Coronary artery (tissue), 2 donors: Measurements from ENCODE around the gene EXOSC10.

Experiments
- DNase-seq: peaks from one replicate; pipeline ENCODE4 v3.0.0-alpha.2; 2017; ENCODE audit warnings: low spot score
- H3K27ac ChIP-seq, 2 donors: fragments of 200-600 bp; sonication (generic); one replicate each; pipeline ENCODE4 v1.5.1; 2016 to 2019
- H3K4me3 ChIP-seq: fragments of 200-600 bp; sonication (generic); 2 replicates; pipeline ENCODE4 v1.5.1; 2016; ENCODE audit warnings: mild to moderate bottlenecking, moderate library complexity
- TF ChIP-seq, protein P1 (sequence below): fragments of 200-600 bp; sonication (generic); IDR thresholded peaks from one replicate; pipeline ENCODE4 v1.5.1; 2019; ENCODE audit warnings: antibody characterized with exemption

EXOSC10 gene

DNA sequence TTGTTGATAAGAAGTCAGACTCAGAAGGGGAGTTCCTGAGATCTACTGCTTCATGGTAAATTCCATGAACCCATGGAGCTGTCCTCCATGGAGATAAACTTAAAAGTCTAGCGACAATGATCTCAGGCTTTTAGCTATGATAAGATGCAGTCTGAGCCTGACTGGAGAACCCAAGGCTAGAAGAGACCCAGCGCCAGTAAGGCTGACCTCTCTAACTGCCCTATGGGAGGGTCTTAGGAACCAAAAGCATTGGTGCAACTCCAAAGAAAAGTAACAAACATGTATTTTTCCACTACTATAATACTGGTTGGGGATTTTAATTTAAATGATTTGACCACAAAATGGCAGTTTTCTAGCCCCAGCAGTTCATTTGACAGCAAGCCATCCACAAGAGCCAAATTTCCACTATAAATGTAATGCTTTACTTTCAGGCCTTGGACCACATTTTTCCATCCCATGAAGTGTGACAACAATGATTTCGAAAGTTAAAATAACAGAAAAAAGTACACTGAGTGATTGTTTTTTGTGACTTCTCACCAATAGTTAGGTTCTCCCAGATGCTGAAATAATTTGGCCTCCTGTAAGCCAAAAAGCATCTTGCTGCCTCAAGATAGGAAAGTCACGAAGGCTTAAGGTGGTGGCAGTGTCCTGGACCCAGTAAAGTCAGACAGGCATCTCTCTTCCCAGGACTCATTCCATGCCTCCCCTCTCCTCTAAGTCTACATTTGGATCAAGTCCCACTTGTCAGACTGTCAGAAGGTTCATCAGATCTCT is 43.1 kb upstream of the EXOSC10 start:
- H3K4me3 ChIP-seq, result no peak overlapping the region
- no peak for DNase-seq
- peak overlapping the region in 1 of 2 donors; percentile 72 for H3K27ac ChIP-seq
- TF ChIP-seq, protein P1, sequence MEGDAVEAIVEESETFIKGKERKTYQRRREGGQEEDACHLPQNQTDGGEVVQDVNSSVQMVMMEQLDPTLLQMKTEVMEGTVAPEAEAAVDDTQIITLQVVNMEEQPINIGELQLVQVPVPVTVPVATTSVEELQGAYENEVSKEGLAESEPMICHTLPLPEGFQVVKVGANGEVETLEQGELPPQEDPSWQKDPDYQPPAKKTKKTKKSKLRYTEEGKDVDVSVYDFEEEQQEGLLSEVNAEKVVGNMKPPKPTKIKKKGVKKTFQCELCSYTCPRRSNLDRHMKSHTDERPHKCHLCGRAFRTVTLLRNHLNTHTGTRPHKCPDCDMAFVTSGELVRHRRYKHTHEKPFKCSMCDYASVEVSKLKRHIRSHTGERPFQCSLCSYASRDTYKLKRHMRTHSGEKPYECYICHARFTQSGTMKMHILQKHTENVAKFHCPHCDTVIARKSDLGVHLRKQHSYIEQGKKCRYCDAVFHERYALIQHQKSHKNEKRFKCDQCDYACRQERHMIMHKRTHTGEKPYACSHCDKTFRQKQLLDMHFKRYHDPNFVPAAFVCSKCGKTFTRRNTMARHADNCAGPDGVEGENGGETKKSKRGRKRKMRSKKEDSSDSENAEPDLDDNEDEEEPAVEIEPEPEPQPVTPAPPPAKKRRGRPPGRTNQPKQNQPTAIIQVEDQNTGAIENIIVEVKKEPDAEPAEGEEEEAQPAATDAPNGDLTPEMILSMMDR, result no peak

DNA sequence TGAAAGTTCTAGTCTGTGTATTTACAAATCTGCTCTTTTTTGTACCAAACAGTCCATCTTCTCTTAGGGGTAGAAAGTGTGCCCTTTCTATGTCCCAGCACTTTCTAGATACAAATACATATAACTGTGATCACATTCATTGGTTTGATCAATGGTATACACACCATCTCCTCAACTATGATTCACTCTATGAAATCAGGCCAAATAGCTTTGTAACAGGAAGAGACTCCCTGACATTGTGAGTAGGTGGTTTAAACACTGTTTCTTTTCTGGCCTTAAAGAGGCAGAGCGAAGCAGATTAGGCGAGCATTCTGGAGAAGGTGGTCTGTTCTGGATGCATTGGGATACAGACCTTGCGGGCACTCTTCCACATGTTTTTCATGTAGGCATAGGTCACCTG is 39.3 kb upstream of the EXOSC10 start:
- Histone ChIP-seq H3K27ac (no peak overlapping the region), H3K4me3 (no peak overlapping the region)
- DNase-seq, result no peak
- TF ChIP-seq, protein P1, result no peak

DNA sequence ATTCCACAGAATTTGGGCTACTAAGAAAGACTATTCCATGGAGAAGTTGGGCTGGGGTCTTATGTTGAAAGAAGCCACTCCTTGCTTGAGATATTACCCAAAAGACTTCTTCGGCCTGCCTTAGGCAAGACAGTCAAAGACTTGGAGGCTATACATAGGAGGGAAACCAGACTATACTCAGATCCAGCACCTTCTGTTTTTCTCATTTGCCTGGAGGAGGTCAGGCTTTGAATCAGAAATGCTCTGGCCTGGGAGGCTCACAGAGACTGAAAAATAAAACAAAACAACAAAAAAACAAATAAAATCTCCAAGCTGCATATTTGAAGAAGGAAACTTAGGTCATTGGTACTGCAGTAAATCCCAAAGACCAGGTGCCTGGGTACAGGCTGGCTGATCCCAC is 38.4 kb upstream of the EXOSC10 start:
- H3K4me3 ChIP-seq, result no peak overlapping the region
- H3K27ac ChIP-seq, result no peak overlapping the region
- TF ChIP-seq, protein P1, result no peak
- no peak for DNase-seq

DNA sequence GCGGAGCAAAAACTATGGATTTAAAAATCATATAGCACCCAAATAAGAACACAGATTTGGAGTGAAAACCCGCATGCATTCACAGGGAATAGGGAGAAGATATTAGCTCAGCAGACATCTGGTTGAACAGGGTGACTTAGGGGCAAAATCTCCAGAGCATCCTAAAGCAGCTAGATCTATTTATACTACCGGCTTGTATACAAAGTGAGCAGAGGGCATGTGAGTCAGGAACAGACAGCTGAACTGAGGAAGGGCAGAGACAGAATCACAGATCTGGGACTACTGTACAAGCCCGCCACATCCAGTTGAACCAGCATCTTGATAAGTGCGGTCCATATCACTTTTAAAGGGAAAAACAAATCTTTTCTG is 35.2 kb upstream of the EXOSC10 start:
- TF ChIP-seq, protein P1, result no peak
- Histone ChIP-seq H3K27ac (no peak overlapping the region), H3K4me3 (no peak overlapping the region)
- no peak for DNase-seq

DNA sequence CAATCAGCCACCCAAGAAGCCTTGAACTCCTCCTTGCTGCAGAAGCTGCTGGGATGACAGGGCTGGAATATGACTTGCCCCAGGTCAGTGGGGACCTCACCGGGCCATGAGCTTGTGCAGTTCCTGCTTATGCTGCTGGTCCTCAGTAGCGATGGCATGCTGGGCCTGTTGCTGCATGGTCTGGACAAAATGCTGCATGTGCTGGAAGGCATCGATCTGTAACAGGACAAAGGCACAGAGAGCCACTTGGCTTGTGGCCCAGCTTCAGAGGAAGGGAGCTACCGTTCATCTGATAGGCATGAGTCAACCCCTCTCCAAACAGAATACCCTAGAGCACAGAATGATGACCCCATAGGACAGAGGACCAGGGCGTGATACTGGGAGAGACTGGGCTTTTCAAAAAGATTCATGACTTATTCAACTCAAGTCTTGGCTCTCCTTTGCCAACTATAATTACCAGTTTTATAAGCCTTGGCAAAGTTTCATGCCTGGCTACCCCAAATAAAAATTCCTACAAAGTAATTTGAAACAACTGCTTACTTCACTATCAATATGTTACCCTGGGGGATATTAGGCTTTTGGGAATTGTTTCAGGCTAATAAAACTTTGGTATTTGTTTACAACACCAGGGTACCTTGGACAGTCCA is 34.7 kb upstream of the EXOSC10 start:
- H3K27ac ChIP-seq, result no peak overlapping the region
- H3K4me3 ChIP-seq, result no peak overlapping the region
- DNase-seq, result no peak
- TF ChIP-seq, protein P1, result no peak

DNA sequence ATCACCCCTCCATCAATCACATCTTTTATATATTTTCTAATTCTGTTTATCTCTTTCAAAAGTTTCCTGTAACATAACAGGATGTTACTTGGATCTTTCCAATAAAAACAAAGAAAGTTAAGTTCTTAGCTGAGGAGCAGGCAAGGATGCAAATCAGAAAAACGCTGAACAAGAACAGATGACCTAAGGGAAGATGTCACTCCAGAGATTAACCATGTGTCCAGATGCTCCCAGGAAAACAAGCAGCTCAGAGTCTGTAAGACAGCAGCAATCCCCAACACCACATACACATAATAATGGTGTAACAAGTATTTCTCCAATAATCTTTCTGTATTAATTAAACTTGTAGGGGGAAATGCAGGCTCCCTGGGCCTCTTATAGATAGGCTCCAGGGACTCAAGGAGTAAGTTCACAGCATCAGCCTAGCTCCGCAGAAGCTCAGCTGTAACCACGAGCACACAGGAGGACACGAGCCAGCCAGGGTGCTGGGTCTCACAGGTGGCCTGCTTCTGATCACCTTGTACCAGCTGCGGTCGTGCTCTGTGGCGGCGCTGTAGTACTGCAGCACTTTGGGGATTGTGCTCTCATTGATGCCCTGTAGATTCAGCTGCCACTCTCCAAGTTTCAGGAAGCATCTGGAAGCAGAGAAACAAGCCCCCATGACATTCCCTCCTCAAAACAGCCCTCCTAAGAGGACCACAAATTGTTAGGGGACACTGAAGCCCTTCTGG is 33.1 kb upstream of the EXOSC10 start:
- H3K27ac ChIP-seq, result no peak overlapping the region
- TF ChIP-seq, protein P1, result no peak
- DNase-seq, result no peak

More for the DNA sequence above, 33.1 kb upstream of the EXOSC10 start:
- no peak overlapping the region for H3K4me3 ChIP-seq
